HepG2 (cell line): ENCODE measurements around the gene CCDC142. TPM values are rescaled to one million over a fixed set of nuclear protein-coding genes. Genes with fewer than 3 reads are reported as not detected.

ENCODE experiments used
- ARNT2 ChIP-seq: sonication (generic); formaldehyde crosslinking; IDR thresholded peaks from 2 replicates; pipeline ENCODE4 v1.8.0; 2022; ENCODE audit warnings: mild to moderate bottlenecking, low read depth, missing genetic modification reagents, moderate library complexity
- DPF2 ChIP-seq: sonication (generic); formaldehyde crosslinking; IDR thresholded peaks from 2 replicates; pipeline ENCODE4 v1.4.0; 2020; ENCODE audit warnings: mild to moderate bottlenecking, low read depth, missing genetic modification reagents, borderline replicate concordance
- ETV6 ChIP-seq: sonication (generic); formaldehyde crosslinking; conservative IDR thresholded peaks from 2 replicates; pipeline ENCODE4 v1.4.0; 2020; ENCODE audit warnings: missing genetic modification reagents
- FOXK1 ChIP-seq: sonication (generic); formaldehyde crosslinking; IDR thresholded peaks from 2 replicates; pipeline ENCODE4 v1.4.0; 2020; ENCODE audit warnings: low read depth, missing genetic modification reagents, borderline replicate concordance
- MXI1 ChIP-seq: IDR thresholded peaks from 3 replicates; pipeline ENCODE4 v1.6.1; 2012; ENCODE audit warnings: low read depth, low read length, inconsistent platforms, borderline replicate concordance
- NR2F1 ChIP-seq, 2 experiments: fragments of 450-650 bp in 1 of 2; formaldehyde crosslinking in 1 of 2; IDR thresholded peaks; 2 replicates each; pipeline versions ENCODE4 v1.5.0 to v1.6.1; 2016 to 2020; ENCODE audit warnings: mild to moderate bottlenecking in 1 of 2, missing compliant biosample characterization in 1 of 2, missing genetic modification reagents in 1 of 2, moderate library complexity in 1 of 2
- PAWR ChIP-seq: sonication (generic); formaldehyde crosslinking; IDR thresholded peaks from 2 replicates; pipeline ENCODE4 v1.4.0; 2020; ENCODE audit warnings: missing genetic modification reagents, mild to moderate bottlenecking, borderline replicate concordance
- SKI ChIP-seq: fragments of 450-650 bp; IDR thresholded peaks from one replicate; pipeline ENCODE4 v1.6.1; 2018; ENCODE audit warnings: mild to moderate bottlenecking; ENCODE audit not compliant: partially characterized antibody
- ZC3H13 ChIP-seq: sonication (generic); formaldehyde crosslinking; IDR thresholded peaks from 2 replicates; pipeline ENCODE4 v1.8.1; 2023; ENCODE audit warnings: mild to moderate bottlenecking, missing genetic modification reagents, moderate library complexity
- ZNF263 ChIP-seq: sonication (generic); formaldehyde crosslinking; IDR thresholded peaks from 2 replicates; pipeline ENCODE4 v1.4.0; 2020; ENCODE audit warnings: missing genetic modification reagents
- ZNF670 ChIP-seq: sonication (generic); formaldehyde crosslinking; IDR thresholded peaks from 2 replicates; pipeline ENCODE4 v1.8.0; 2022; ENCODE audit warnings: mild to moderate bottlenecking, missing genetic modification reagents, borderline replicate concordance
- ZNF781 ChIP-seq: sonication (generic); formaldehyde crosslinking; IDR thresholded peaks from 2 replicates; pipeline ENCODE4 v1.5.1; 2020; ENCODE audit warnings: borderline replicate concordance, mild to moderate bottlenecking, missing genetic modification reagents; ENCODE audit errors: not compliant biosample characterization
- ZSCAN30 ChIP-seq: sonication (generic); formaldehyde crosslinking; IDR thresholded peaks from 2 replicates; pipeline ENCODE4 v1.5.0; 2020; ENCODE audit warnings: mild to moderate bottlenecking, missing genetic modification reagents
- polyA plus RNA-seq, 8 experiments: library from polyadenylated mRNA; depleted of rRNA in 3 of 8; stranded (reverse) in 7 of 8; unstranded in 1 of 8; fragments of >200 nt; fragmentation: Illumina TruSeq in 4 of 8; extraction: Trizol in 4 of 8; gene quantifications; 2 replicates each; pipeline versions ENCODE4 v1.2.1 to v1.2.3, GENCODE V29; 2011 to 2016; ENCODE audit warnings: low read depth in 4 of 8, missing spikeins in 1 of 8, mixed read lengths in 1 of 8; ENCODE audit not compliant: insufficient read depth in 1 of 8
- total RNA-seq, 5 experiments: library from RNA; depleted of rRNA; stranded (reverse); fragments of >200 nt; fragmentation: Illumina TruSeq; extraction: Trizol; gene quantifications; 2 replicates each; pipeline ENCODE4 v1.2.3, GENCODE V29; 2016; ENCODE audit warnings: low read depth in 1 of 5
- TF ChIP-seq, protein P1 (sequence below), 2 experiments: sonication (generic) in 1 of 2; formaldehyde crosslinking in 1 of 2; IDR thresholded peaks; 2 replicates each; pipeline versions ENCODE4 v1.4.0 to v1.6.1; 2018 to 2020; ENCODE audit warnings: missing genetic modification reagents in 2 of 2, borderline replicate concordance in 1 of 2, low read depth in 1 of 2, mild to moderate bottlenecking in 1 of 2, missing biosample characterization in 1 of 2
- TF ChIP-seq, protein P2 (sequence below): sonication (generic); formaldehyde crosslinking; IDR thresholded peaks from 2 replicates; pipeline ENCODE4 v1.4.0; 2020; ENCODE audit warnings: mild to moderate bottlenecking, missing genetic modification reagents
- TF ChIP-seq, protein P3 (sequence below): sonication (generic); IDR thresholded peaks from 2 replicates; pipeline ENCODE4 v1.6.1; 2016; ENCODE audit warnings: low read depth, borderline replicate concordance
- TF ChIP-seq, protein P4 (sequence below): sonication (generic); formaldehyde crosslinking; IDR thresholded peaks from 2 replicates; pipeline ENCODE4 v1.5.0; 2020; ENCODE audit warnings: mild to moderate bottlenecking, missing genetic modification reagents, borderline replicate concordance
- TF ChIP-seq, protein P5 (sequence below): sonication (generic); formaldehyde crosslinking; IDR thresholded peaks from 2 replicates; pipeline ENCODE4 v1.5.0; 2020; ENCODE audit warnings: mild to moderate bottlenecking, missing genetic modification reagents

Gene CCDC142
- total and polyA plus RNA-seq, 2 of the 13 experiments (the other 11 are each of a cell fraction or from before 2014, with no cell fraction given) = 14.7 to 30.4 TPM

DNA sequence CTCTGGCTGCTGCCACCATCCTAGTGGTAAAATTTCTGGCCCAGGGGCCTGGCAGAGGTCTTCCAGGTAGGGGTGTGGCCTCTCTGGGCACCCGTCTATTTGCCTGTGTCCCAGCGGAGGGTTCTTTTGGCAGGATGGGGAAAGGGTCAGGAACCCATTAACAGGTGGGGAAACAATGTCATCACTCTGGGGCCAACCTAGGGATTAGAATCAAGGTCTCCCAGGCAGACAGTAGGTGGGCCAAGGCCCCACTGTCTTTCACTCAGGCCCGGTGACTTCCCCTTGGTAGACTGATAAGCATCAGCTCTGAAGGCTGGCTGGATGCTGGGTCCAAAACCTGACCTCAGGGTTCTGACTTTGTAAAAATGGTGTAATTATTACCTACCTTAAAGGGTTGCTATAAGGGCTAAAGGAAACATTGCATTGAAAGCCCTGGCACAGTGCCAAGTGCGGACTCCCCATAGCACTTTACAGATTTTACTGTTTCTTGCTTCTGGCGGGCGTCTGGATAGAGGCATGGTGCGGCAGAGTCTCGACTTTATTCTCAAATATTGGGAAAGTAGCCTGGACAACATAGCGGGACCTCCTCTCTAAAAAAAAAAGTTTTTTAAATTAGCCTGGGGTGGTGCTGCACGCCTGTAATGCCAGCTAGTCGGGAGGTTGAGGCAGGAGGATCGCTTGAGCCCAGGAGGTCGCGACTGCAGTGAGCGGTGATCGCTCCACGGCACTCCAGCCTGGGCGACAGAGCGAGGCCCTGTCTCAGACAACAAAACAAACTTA is 14.4 kb upstream of the CCDC142 start (continued):
- TF ChIP-seq, protein P1, sequence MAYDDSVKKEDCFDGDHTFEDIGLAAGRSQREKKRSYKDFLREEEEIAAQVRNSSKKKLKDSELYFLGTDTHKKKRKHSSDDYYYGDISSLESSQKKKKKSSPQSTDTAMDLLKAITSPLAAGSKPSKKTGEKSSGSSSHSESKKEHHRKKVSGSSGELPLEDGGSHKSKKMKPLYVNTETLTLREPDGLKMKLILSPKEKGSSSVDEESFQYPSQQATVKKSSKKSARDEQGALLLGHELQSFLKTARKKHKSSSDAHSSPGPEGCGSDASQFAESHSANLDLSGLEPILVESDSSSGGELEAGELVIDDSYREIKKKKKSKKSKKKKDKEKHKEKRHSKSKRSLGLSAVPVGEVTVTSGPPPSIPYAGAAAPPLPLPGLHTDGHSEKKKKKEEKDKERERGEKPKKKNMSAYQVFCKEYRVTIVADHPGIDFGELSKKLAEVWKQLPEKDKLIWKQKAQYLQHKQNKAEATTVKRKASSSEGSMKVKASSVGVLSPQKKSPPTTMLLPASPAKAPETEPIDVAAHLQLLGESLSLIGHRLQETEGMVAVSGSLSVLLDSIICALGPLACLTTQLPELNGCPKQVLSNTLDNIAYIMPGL (CRISPR knock-in tag; IDR thresholded peaks at IDR 0.05; ENCODE audit: borderline replicate concordance in 1 of 2, low read depth in 1 of 2) = no peak
- TF ChIP-seq ZC3H13 (CRISPR knock-in tag) (peak; percentile 86), PAWR (CRISPR knock-in tag) (0 out of 2 replicates have a peak, but pooled peaks have one; percentile 64), ZNF670 (CRISPR knock-in tag) (no peak), ARNT2 (CRISPR knock-in tag) (0 out of 2 replicates have a peak, but pooled peaks have one; percentile 11), ZNF263 (CRISPR knock-in tag) (peak; percentile 33), ZSCAN30 (peak; percentile 4; the same call in 1 of the 2 replicates), MXI1 (peak; percentile 61; the same call in 2 of the 3 replicates), FOXK1 (CRISPR knock-in tag) (peak; percentile 25; the same call in 1 of the 2 replicates), ETV6 (0 out of 2 replicates have a peak, but pooled peaks have one; percentile 36), NR2F1 (CRISPR knock-in tag; IDR thresholded peaks at IDR 0.05) (peak in 1 of 2 experiments; percentile 16; a peak in 1 of 4 replicates), SKI (peak; percentile 74), DPF2 (CRISPR knock-in tag) (peak; percentile 62), ZNF781 (CRISPR knock-in tag) (peak; percentile 16)
- TF ChIP-seq, protein P2, sequence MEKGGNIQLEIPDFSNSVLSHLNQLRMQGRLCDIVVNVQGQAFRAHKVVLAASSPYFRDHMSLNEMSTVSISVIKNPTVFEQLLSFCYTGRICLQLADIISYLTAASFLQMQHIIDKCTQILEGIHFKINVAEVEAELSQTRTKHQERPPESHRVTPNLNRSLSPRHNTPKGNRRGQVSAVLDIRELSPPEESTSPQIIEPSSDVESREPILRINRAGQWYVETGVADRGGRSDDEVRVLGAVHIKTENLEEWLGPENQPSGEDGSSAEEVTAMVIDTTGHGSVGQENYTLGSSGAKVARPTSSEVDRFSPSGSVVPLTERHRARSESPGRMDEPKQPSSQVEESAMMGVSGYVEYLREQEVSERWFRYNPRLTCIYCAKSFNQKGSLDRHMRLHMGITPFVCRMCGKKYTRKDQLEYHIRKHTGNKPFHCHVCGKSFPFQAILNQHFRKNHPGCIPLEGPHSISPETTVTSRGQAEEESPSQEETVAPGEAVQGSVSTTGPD (CRISPR knock-in tag) = no peak; the same call in 1 of the 2 replicates
- TF ChIP-seq, protein P3, sequence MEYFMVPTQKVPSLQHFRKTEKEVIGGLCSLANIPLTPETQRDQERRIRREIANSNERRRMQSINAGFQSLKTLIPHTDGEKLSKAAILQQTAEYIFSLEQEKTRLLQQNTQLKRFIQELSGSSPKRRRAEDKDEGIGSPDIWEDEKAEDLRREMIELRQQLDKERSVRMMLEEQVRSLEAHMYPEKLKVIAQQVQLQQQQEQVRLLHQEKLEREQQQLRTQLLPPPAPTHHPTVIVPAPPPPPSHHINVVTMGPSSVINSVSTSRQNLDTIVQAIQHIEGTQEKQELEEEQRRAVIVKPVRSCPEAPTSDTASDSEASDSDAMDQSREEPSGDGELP = peak; percentile 20; the same call in 1 of the 2 replicates
- TF ChIP-seq, protein P4, sequence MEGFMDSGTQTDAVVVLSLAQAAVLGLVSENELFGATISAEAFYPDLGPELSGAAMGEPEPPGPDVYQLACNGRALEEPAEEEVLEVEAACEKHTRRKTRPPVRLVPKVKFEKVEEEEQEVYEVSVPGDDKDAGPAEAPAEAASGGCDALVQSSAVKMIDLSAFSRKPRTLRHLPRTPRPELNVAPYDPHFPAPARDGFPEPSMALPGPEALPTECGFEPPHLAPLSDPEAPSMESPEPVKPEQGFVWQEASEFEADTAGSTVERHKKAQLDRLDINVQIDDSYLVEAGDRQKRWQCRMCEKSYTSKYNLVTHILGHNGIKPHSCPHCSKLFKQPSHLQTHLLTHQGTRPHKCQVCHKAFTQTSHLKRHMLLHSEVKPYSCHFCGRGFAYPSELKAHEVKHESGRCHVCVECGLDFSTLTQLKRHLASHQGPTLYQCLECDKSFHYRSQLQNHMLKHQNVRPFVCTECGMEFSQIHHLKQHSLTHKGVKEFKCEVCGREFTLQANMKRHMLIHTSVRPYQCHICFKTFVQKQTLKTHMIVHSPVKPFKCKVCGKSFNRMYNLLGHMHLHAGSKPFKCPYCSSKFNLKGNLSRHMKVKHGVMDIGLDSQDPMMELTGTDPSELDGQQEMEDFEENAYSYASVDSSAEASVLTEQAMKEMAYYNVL (CRISPR knock-in tag) = peak; percentile 66; the same call in 1 of the 2 replicates
- TF ChIP-seq, protein P5, sequence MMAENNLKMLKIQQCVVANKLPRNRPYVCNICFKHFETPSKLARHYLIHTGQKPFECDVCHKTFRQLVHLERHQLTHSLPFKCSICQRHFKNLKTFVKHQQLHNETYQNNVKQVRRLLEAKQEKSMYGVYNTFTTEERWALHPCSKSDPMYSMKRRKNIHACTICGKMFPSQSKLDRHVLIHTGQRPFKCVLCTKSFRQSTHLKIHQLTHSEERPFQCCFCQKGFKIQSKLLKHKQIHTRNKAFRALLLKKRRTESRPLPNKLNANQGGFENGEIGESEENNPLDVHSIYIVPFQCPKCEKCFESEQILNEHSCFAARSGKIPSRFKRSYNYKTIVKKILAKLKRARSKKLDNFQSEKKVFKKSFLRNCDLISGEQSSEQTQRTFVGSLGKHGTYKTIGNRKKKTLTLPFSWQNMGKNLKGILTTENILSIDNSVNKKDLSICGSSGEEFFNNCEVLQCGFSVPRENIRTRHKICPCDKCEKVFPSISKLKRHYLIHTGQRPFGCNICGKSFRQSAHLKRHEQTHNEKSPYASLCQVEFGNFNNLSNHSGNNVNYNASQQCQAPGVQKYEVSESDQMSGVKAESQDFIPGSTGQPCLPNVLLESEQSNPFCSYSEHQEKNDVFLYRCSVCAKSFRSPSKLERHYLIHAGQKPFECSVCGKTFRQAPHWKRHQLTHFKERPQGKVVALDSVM (CRISPR knock-in tag) = peak; percentile 67; the same call in 1 of the 2 replicates
